ENCODE data around the gene LAMB1. TPM values are rescaled to one million over a fixed set of nuclear protein-coding genes. Genes with fewer than 3 reads are reported as not detected.
"Not testable (repeated sequence)": the region's sequence is repeated elsewhere in the genome, so short reads cannot be mapped to it uniquely, and the experiment has no call there.

The LAMB1 gene
- total RNA-seq, 2 experiments from 2014 or later = 0.14 TPM; not detected in 1

DNA sequence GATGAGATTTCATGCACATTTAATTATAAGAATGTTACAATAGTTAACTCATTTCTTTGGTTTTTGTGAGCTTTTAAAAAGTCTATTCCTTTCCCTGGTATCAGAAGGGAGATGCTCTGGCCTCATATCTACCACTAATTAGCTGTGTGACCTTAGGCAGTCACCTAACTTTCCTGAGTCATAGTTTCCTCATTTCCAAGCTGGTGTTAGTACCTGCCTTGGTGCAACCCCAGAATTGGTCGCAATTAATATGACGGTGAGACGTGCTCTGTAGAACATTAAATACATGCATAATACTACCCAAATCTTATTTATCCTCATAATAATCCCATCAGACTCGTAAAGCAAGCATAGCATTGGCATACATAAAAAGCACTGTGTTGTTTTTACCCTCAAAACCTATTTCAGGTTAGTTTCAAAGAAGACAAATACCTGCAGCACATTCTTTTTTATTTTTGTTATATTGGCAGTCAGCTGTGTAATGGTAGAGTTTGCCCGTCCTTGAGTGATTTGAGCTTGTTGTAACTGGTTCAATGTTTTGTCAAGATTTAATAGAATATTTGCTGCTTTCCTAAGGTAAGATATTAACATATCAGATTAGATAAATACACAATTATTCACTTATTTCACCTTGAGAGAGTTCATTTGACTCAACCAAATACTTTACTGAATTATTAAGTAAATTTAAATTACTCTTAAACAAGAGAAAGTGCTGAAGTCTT lies 31.0 kb upstream of the LAMB1 start:
- no peaks in the 10 kb centered on the region for H3K36me3 Mint-ChIP-seq (ENCODE audit: low read depth)
- no peak overlapping the region for H3K27ac Mint-ChIP-seq
- H3K4me1 Mint-ChIP-seq (ENCODE audit: low read depth) = no peaks in the 10 kb centered on the region
- no peak overlapping the region for H3K4me3 Mint-ChIP-seq
- H3K27me3 Mint-ChIP-seq (ENCODE audit: low read depth) = peaks cover 10% of the 10 kb centered on the region
- DNase-seq = no peak
- CTCF ChIA-PET = no interaction called here
- no peaks in the 10 kb centered on the region for H3K9me3 Mint-ChIP-seq
- intact Hi-C loops (cut with micrococcal nuclease) = no loop called here

- CTCF ChIA-PET = interaction anchor here (0.6 kb wide), 1 partner anchor 84 kb away, joined by 3 read pairs; no protein-coding TSS in a partner anchor
- intact Hi-C loops (cut with micrococcal nuclease); H3K4me1 Mint-ChIP-seq (ENCODE audit: low read depth); H3K27me3 Mint-ChIP-seq (ENCODE audit: low read depth); H3K9me3 Mint-ChIP-seq; H3K27ac Mint-ChIP-seq; DNase-seq; H3K36me3 Mint-ChIP-seq (ENCODE audit: low read depth); H3K4me3 Mint-ChIP-seq: not testable (repeated sequence)
Measured at GRCh38 chr7:108033309-108033708, 30.3 kb upstream of the LAMB1 start.

GRCh38 chr7:108030516-108030915 lies 27.6 kb upstream of the LAMB1 start:
- no peaks in the 10 kb centered on the region for H3K9me3 Mint-ChIP-seq
- intact Hi-C loops (cut with micrococcal nuclease) = no loop called here
- CTCF ChIA-PET = interaction anchor here (0.6 kb wide), 2 partner anchors 34 to 1027 kb away, joined by 6 read pairs; no protein-coding TSS in a partner anchor

DNA sequence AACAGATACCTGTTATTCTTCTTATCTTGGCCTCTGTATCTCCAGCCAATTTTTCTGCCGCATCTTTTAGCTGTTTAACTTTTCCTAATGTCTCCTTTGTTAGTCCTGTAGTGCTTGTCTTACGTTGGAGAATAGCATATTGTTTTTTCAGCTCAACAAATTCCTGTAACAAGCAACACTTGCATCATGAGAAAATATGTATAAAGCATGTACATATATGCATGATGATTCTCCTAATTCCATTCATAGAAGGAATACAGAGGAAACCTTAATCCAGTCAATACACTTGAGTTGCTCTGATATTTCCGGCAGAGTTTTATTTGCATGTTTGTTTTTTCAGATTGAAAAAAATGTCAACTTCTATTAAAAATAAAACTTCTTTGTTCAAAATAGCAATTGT lies 26.1 kb upstream of the LAMB1 start:
- Mint-ChIP-seq H3K27ac (no peak overlapping the region), H3K9me3 (no peaks in the 10 kb centered on the region), H3K4me1 (ENCODE audit: low read depth) (no peaks in the 10 kb centered on the region), H3K27me3 (ENCODE audit: low read depth) (peaks cover 3% of the 10 kb centered on the region), H3K4me3 (no peak overlapping the region), H3K36me3 (ENCODE audit: low read depth) (no peaks in the 10 kb centered on the region)
- DNase-seq = no peak
- CTCF ChIA-PET = interaction anchor here (0.6 kb wide), 1 partner anchor 16 kb away, joined by 3 read pairs; no protein-coding TSS in a partner anchor
- intact Hi-C loops (cut with micrococcal nuclease) = no loop called here

More at GRCh38 chr7:108030516-108030915, 27.6 kb upstream of the LAMB1 start:
- Mint-ChIP-seq H3K4me1 (ENCODE audit: low read depth) (no peaks in the 10 kb centered on the region), H3K27me3 (ENCODE audit: low read depth) (peaks cover 3% of the 10 kb centered on the region), H3K4me3 (no peak overlapping the region), H3K36me3 (ENCODE audit: low read depth) (no peaks in the 10 kb centered on the region), H3K27ac (no peak overlapping the region)
- no peak for DNase-seq

GRCh38 chr7:108028111-108028510 lies 25.1 kb upstream of the LAMB1 start:
- no peak overlapping the region for H3K4me3 Mint-ChIP-seq
- peaks cover 3% of the 10 kb centered on the region for H3K27me3 Mint-ChIP-seq (ENCODE audit: low read depth)
- H3K4me1 Mint-ChIP-seq (ENCODE audit: low read depth) = no peaks in the 10 kb centered on the region
- H3K36me3 Mint-ChIP-seq (ENCODE audit: low read depth) = no peaks in the 10 kb centered on the region
- no peaks in the 10 kb centered on the region for H3K9me3 Mint-ChIP-seq
- CTCF ChIA-PET = no interaction called here
- H3K27ac Mint-ChIP-seq = no peak overlapping the region
- DNase-seq = no peak
- intact Hi-C loops (cut with micrococcal nuclease) = no loop called here

DNA sequence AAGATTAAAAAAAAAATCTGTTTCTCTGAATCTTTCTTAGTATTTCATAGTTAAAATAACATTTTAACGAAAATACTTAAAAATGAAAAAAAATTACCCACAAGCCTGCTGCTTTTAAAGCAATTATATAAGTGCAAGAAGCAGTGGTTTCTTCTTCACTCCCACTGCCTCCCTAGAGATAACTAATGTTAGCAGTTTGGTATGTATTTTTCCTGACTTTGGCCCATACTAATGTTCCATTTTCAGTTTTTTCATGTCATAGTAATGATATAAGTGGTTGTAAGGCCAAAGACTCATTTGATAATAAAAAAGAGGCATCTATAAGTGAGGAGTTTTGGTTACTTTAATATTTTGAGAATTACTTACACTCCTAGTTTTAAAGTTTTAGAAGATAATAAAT lies 24.3 kb upstream of the LAMB1 start:
- no peak for DNase-seq
- CTCF ChIA-PET = no interaction called here
- no peak overlapping the region for H3K4me3 Mint-ChIP-seq
- no peak overlapping the region for H3K27ac Mint-ChIP-seq
- H3K9me3 Mint-ChIP-seq = no peaks in the 10 kb centered on the region
- no peaks in the 10 kb centered on the region for H3K4me1 Mint-ChIP-seq (ENCODE audit: low read depth)
- H3K36me3 Mint-ChIP-seq (ENCODE audit: low read depth) = no peaks in the 10 kb centered on the region
- peaks cover 3% of the 10 kb centered on the region for H3K27me3 Mint-ChIP-seq (ENCODE audit: low read depth)
- intact Hi-C loops (cut with micrococcal nuclease) = no loop called here

DNA sequence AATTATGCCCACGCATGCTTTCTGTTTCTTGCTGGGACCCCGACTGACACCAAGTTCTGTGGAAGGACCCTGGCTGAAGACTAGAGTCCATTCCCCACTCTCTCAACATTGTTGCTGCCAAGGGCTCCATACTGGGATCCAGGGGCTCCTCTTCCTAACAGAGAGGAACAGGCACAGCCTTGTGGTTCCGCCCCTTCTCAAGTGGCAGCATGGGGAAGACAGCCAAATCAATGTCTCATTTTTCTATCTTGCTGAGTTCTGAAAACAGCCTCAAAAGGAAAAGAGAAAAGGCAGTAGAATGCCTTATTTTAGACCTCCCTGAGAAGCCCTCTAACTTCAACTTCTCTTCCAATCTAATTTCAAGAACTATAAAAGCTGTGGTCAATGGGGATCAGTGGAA lies 23.7 kb upstream of the LAMB1 start:
- H3K36me3 Mint-ChIP-seq (ENCODE audit: low read depth) = no peaks in the 10 kb centered on the region
- no peaks in the 10 kb centered on the region for H3K4me1 Mint-ChIP-seq (ENCODE audit: low read depth)
- no peak overlapping the region for H3K27ac Mint-ChIP-seq
- intact Hi-C loops (cut with micrococcal nuclease) = no loop called here
- DNase-seq = no peak
- CTCF ChIA-PET = no interaction called here
- H3K4me3 Mint-ChIP-seq = no peak overlapping the region
- peaks cover 3% of the 10 kb centered on the region for H3K27me3 Mint-ChIP-seq (ENCODE audit: low read depth)
- H3K9me3 Mint-ChIP-seq = no peaks in the 10 kb centered on the region

GRCh38 chr7:108026116-108026515 lies 23.2 kb upstream of the LAMB1 start:
- Mint-ChIP-seq H3K4me3 (no peak overlapping the region), H3K36me3 (ENCODE audit: low read depth) (no peaks in the 10 kb centered on the region), H3K4me1 (ENCODE audit: low read depth) (no peaks in the 10 kb centered on the region), H3K27ac (no peak overlapping the region), H3K9me3 (no peaks in the 10 kb centered on the region), H3K27me3 (ENCODE audit: low read depth) (peaks cover 3% of the 10 kb centered on the region)
- CTCF ChIA-PET = interaction anchor here (1.0 kb wide), 1 partner anchor 12 kb away, joined by 3 read pairs; no protein-coding TSS in a partner anchor
- no peak for DNase-seq
- intact Hi-C loops (cut with micrococcal nuclease) = no loop called here

DNA sequence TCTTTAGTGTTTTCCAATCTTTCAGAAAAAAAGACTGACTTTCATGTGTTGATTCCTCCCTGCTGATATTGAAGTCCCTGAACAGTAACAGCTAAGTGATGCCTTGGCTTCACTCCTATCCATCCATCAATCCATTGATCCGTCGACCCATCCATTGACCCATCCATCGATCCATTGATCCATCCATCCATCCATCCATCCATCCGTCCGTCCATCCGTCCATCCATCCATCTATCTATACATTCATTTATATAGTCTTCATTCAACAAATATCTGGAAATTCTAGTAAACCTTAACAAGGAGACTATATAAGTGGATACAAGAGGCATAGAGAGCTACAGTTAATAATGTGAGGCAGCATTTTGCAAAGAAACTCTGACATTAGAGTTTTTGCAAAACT lies 21.6 kb upstream of the LAMB1 start:
- Mint-ChIP-seq H3K27me3 (ENCODE audit: low read depth) (peaks cover 2% of the 10 kb centered on the region), H3K4me1 (ENCODE audit: low read depth) (no peaks in the 10 kb centered on the region), H3K36me3 (ENCODE audit: low read depth) (no peaks in the 10 kb centered on the region), H3K4me3 (no peak overlapping the region), H3K9me3 (no peaks in the 10 kb centered on the region), H3K27ac (no peak overlapping the region)
- CTCF ChIA-PET = interaction anchor here (1.7 kb wide), 1 partner anchor 121 kb away, joined by 5 read pairs; no protein-coding TSS in a partner anchor
- DNase-seq = no peak
- intact Hi-C loops (cut with micrococcal nuclease) = no loop called here

GRCh38 chr7:108020585-108020984 lies 17.6 kb upstream of the LAMB1 start:
- intact Hi-C loops (cut with micrococcal nuclease) = no loop called here
- Mint-ChIP-seq H3K27ac (no peak overlapping the region), H3K9me3 (no peaks in the 10 kb centered on the region), H3K4me1 (ENCODE audit: low read depth) (no peaks in the 10 kb centered on the region), H3K36me3 (ENCODE audit: low read depth) (no peaks in the 10 kb centered on the region), H3K4me3 (no peak overlapping the region), H3K27me3 (ENCODE audit: low read depth) (no peaks in the 10 kb centered on the region)
- CTCF ChIA-PET = no interaction called here
- no peak for DNase-seq

- CTCF ChIA-PET = no interaction called here
- H3K36me3 Mint-ChIP-seq (ENCODE audit: low read depth) = no peaks in the 10 kb centered on the region
- H3K27ac Mint-ChIP-seq = no peak overlapping the region
- H3K27me3 Mint-ChIP-seq (ENCODE audit: low read depth) = no peaks in the 10 kb centered on the region
- no peak for DNase-seq
- no peak overlapping the region for H3K4me3 Mint-ChIP-seq
- intact Hi-C loops (cut with micrococcal nuclease) = no loop called here
- no peaks in the 10 kb centered on the region for H3K9me3 Mint-ChIP-seq
- no peaks in the 10 kb centered on the region for H3K4me1 Mint-ChIP-seq (ENCODE audit: low read depth)
Measured at GRCh38 chr7:108018668-108019067, 15.7 kb upstream of the LAMB1 start.

DNA sequence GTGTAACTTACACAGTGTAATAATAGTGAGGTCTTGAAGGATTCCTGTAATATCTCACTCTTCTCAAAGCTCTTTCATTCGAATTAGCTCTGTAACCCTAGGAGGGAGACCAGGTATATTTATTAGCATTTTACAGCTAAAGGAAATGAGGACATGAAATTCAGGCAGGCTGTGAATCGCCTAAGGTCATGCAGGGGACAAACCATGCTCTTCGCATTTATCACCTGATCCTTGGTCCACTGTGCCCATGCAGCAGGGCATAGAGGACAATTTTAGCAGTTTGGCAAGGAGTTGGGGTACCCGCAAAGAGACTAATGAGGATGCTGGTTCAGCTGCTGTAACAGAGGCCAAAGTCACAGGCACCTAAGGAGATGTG lies 14.8 kb upstream of the LAMB1 start:
- Mint-ChIP-seq H3K4me3 (no peak overlapping the region), H3K27me3 (ENCODE audit: low read depth) (peaks cover under 1% of the 10 kb centered on the region), H3K27ac (no peak overlapping the region), H3K4me1 (ENCODE audit: low read depth) (no peaks in the 10 kb centered on the region), H3K9me3 (no peaks in the 10 kb centered on the region), H3K36me3 (ENCODE audit: low read depth) (no peaks in the 10 kb centered on the region)
- no peak for DNase-seq
- CTCF ChIA-PET = interaction anchor here (1.6 kb wide), 1 partner anchor 19 kb away, joined by 4 read pairs; no protein-coding TSS in a partner anchor
- intact Hi-C loops (cut with micrococcal nuclease) = no loop called here

All from activated naive CD4-positive, alpha-beta T cell treated with anti-CD3 and anti-CD28 coated beads for 36 hours (primary cell).